Hippocampal formation (tissue), 2 donors: ENCODE data around the gene ZNF789.
A peak's percentile ranks its signal among the peaks of the same experiment; 100 is the strongest.
"Not testable (repeated sequence)": the region's sequence is repeated elsewhere in the genome, so short reads cannot be mapped to it uniquely, and the experiment has no call there.

Experiments used
- DNase-seq, 2 donors: peaks; one replicate each; lab custom pipeline; 2025; lab: John Stamatoyannopoulos, UW

The ZNF789 gene

GRCh38 chr7:99472561-99473314, at the start of gene ZNF789:
Gene ZNF789 (plus strand): TSS chr7:99472890. CDS start chr7:99476457, 3,567 bp downstream.
- DNase-seq = peak; percentile 92 to 96

- no peak for DNase-seq
These were observed 47.6 kb upstream of the ZNF789 start for GRCh38 chr7:99424932-99425730.

GRCh38 chr7:99428972-99429566, 43.6 kb upstream of the ZNF789 start:
- DNase-seq = no peak

GRCh38 chr7:99429756-99430155, 42.9 kb upstream of the ZNF789 start:
- DNase-seq = no peak

- DNase-seq = not testable (repeated sequence)
These were observed 40.7 kb upstream of the ZNF789 start for GRCh38 chr7:99431756-99432540.

- DNase-seq = no peak
These were observed 39.5 kb upstream of the ZNF789 start for GRCh38 chr7:99433158-99433557.

- no peak for DNase-seq
These were observed 34.6 kb upstream of the ZNF789 start for GRCh38 chr7:99437946-99438572.

- DNase-seq = peak; percentile 92 to 95
These were observed 33.9 kb upstream of the ZNF789 start, which contains the start of the genes CPSF4 and PTCD1 for GRCh38 chr7:99438573-99439480. Gene CPSF4 (plus strand): TSS chr7:99438943. CDS start chr7:99439083, 140 bp downstream. Gene PTCD1 (minus strand): TSS chr7:99438798. CDS start chr7:99435242, 3,556 bp downstream.

GRCh38 chr7:99440195-99440594, 32.5 kb upstream of the ZNF789 start:
- DNase-seq = no peak

GRCh38 chr7:99446096-99446495, 26.6 kb upstream of the ZNF789 start:
- DNase-seq = no peak

GRCh38 chr7:99447943-99448342, 24.7 kb upstream of the ZNF789 start:
- DNase-seq = no peak

GRCh38 chr7:99448855-99449254, 23.8 kb upstream of the ZNF789 start:
- no peak for DNase-seq

GRCh38 chr7:99449326-99449725, 23.4 kb upstream of the ZNF789 start:
- no peak for DNase-seq

GRCh38 chr7:99451936-99452335, 20.8 kb upstream of the ZNF789 start:
- peak in 1 of 2 donors; percentile 9 for DNase-seq

- DNase-seq = no peak
These were observed 20.1 kb upstream of the ZNF789 start for GRCh38 chr7:99452541-99452940.

- no peak for DNase-seq
These were observed 19.6 kb upstream of the ZNF789 start for GRCh38 chr7:99453105-99453504.

- no peak for DNase-seq
These were observed 16.8 kb upstream of the ZNF789 start for GRCh38 chr7:99455874-99456273.

- no peak for DNase-seq
These were observed 16.4 kb upstream of the ZNF789 start for GRCh38 chr7:99456288-99456687.

- DNase-seq = no peak
These were observed 15.5 kb upstream of the ZNF789 start for GRCh38 chr7:99457050-99457649.
